SIG-M5 treated with dmso at 0.1 percent for 504 hours (cell line): ENCODE measurements around the gene FLT3.

ENCODE experiments used
- DNase-seq: peaks from one replicate; lab custom pipeline; 2025; ENCODE audit not compliant: unreplicated experiment; lab: John Stamatoyannopoulos, UW

Gene FLT3

DNA sequence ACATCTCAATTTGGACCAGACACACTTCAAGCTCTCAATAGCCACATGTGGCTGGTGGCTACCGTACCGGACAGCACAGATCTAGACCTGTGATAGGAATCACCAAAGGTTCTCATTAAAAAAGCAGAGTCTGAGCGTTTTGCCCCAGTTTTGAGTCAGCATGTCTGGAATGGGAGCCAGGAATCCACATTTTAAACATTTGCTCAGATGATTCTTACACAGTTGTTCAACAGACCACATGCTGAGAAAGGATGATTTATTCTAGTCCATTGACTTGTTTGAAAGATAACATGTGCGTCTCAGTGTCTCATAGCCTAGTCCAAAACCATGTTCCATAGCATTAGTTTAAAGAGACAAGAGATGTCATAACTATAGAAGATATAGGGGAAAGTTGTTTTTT lies 53.4 kb downstream of the FLT3 start:
- no peak for DNase-seq

GRCh38 chr13:28045861-28046260 lies 54.5 kb downstream of the FLT3 start:
- DNase-seq: no peak

DNA sequence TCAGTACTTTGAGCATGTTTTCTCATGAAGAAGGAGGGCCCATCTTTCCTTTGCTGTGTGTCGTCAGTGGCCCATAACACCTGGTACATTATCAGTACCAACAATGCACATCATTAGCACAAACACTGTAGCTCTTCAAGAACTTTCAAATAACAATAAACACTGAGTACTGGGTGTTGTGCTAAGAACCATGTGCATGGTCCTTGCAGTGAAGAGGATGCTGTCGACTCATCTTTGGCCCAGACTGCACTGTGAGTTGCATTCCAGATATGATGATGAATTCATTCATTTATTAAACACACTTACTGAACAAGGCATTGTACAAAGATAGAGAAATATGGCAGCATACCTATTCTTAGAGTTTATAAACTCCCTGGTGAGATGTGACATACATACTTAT lies 55.8 kb downstream of the FLT3 start:
- DNase-seq: no peak

- DNase-seq: peak; percentile 55
These were observed 57.2 kb downstream of the FLT3 start for GRCh38 chr13:28043224-28043623.

DNA sequence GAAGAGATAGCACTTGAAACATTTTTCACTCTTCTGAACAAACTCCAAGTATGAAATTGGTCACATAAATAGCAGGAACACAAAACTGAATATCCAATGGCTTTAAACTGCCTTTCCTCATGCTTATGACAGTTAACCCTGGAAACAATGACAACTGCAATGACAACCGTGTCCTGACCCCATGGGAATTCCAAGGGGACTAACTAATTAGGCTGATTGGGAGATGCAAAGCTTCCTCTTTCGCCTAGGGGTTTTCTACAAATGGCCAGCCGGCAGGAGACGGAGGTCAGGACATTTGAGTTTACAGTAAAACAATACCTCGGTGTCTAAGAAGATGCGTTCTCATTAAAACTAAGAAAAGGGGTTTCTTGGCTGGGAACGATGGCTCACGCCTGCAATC lies 58.9 kb downstream of the FLT3 start:
- DNase-seq: no peak

- DNase-seq: peak; percentile 13
These were observed 59.3 kb downstream of the FLT3 start for GRCh38 chr13:28041031-28041461.

GRCh38 chr13:28037399-28037798 lies 63.0 kb downstream of the FLT3 start:
- DNase-seq: peak; percentile 9

GRCh38 chr13:28035146-28035782 lies 65.1 kb downstream of the FLT3 start:
- no peak for DNase-seq

- DNase-seq: no peak
These were observed 66.3 kb downstream of the FLT3 start for GRCh38 chr13:28033894-28034655.

DNA sequence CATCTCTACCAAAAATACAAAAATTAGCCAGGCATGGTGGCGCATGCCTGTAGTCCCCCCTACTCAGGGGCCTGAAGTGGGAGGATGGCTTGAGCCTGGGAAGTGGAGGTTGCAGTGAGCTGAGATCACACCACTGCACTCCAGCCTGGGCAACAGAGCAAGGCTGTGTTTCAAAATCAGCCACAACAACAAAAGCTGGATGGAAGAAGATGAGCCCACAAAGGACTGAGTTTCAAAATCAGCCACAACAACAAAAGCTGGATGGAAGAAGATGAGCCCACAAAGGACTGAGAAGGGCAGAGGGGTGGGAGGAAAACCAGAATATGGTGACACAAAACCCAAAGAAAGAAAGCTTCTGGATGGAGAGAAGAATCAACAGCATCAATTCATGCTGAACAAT lies 67.9 kb downstream of the FLT3 start:
- peak; percentile 80 for DNase-seq

DNA sequence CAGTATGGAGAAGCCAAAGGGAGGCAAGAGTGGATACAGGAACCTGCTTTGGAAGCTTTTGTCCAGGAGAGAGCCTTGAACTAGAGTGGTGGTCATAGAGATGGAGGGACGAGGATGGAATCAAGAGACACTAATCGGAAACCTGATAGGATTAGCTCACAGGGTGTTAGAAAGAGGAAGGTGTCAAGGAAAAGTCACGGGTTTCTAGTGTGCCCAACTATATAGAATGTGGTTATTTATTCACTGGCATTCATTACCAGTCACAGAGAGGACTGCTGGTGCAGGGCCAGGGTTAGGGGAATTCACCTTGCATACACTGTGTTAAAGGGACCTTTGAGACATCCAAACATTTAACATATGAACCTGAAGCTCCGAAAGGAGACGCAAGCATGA lies 68.5 kb downstream of the FLT3 start:
- DNase-seq: peak; percentile 91

DNA sequence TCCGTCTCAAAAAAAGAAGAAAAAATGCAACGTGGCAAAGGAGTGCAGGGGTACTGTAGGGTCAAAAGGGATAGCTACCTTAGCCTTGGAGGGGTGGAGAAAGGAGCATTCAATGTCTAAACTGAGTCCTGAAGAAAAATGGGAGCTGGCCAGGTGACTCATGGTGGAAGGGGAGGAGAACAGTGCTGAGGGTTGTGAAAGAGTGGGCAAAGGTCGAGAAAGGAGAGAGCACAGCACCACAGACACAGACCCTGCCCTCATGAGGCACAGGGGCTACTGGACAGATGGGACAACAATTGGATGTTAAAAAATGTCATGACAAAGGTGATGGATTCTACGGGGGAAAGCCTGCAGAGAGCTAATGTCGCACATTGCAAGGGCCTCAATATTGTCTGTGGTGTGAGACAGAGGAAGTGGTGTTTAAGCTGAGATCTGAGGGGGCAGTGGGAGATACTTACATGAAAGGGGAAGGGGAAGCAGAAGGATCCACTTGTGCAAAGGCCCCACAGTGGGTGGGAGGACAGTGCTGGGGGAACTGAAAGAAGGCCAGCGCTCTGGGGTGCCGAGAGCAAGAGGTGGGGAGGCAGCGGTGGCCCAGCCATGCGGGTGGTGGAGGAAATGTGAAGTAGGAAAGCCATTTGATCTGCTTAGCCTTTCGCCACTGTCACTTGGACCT lies 69.0 kb downstream of the FLT3 start:
- DNase-seq: peak; percentile 98

- no peak for DNase-seq
These were observed 72.6 kb downstream of the FLT3 start for GRCh38 chr13:28027607-28028364.

GRCh38 chr13:28027071-28027470 lies 73.3 kb downstream of the FLT3 start:
- DNase-seq: no peak

GRCh38 chr13:28026508-28026907 lies 73.9 kb downstream of the FLT3 start:
- DNase-seq: no peak

DNA sequence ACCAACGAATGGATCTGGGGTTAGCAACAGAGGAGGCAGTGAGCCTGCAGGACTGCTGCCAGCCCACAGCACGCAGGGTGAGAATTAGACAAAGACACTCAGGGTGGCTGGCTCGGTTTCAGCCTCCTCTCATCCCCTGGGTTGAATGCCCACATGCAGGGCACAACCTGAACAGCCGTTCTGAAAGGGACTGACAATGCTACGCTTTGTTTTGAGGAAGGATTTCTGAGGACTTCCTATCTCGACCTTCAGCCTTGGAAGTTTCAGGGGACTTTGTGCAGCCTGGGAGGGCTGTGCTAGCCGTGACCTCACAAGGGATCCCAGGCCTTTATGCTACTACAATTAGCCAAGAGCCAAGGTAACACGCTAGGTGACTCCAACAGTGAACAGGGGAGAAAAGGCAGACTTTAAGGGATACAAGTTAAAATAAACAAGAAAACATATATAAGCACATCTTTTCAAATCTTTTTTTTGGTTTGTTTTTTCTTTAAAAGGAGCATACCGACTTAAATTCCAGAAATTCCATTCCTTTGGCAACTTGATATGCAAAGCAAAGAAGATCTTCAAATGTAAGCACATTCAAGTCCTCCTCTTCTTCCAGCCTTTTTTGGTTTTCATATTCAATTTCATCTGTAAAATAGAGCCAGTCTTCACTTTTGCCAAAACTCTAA lies 77.4 kb downstream of the FLT3 start:
- no peak for DNase-seq

DNA sequence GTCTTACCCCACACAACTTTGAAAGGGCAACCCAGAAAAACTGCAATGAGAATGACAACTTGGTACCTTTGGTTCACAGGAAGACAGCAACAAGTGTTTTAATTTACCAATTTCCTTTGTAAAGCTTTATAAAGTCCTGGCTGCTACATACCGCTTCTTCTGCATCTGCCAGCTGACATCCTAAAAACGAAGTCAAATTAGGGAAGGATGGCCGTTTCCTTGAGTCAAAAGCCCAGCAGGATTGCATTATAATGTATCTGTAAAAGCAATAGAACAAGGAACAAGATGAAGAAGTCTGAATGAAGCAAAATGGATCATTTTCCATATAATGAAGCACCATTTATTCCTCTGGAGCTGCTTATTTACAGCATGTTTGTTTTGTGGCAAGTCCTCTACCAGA lies 86.1 kb downstream of the FLT3 start:
- no peak for DNase-seq

GRCh38 chr13:28013482-28013881 lies 86.9 kb downstream of the FLT3 start:
- no peak for DNase-seq

GRCh38 chr13:28012896-28013295 lies 87.5 kb downstream of the FLT3 start:
- DNase-seq: no peak

- DNase-seq: no peak
These were observed 88.0 kb downstream of the FLT3 start for GRCh38 chr13:28012383-28012782.

DNA sequence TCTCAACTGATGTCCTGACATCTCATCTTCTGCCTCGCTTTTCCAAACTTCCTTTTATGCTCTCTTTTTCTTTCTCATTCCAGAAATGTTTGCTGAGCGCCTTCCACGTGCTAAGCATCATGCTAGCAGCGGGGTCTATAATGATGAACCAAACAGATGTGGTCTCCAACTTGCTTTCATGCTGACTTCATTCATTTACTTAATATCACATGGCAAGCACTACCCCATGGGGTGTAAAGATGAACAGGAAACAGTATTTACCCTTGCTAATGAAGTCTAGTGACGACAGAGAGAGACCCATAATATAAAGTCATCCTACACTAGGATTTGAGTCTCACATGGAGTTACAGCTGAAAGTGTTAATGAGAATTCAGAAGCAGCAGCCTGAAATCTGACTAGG lies 90.3 kb downstream of the FLT3 start:
- DNase-seq: no peak
